ENCODE measurements around the gene DMC1. TPM values are rescaled to one million over a fixed set of nuclear protein-coding genes. Genes with fewer than 3 reads are reported as not detected.

The DMC1 gene
- total and polyA plus RNA-seq, 10 of the 15 experiments (the other 5 are each of a cell fraction or from before 2014, with no cell fraction given): 1.0 to 21.0 (median 4.5) TPM

DNA sequence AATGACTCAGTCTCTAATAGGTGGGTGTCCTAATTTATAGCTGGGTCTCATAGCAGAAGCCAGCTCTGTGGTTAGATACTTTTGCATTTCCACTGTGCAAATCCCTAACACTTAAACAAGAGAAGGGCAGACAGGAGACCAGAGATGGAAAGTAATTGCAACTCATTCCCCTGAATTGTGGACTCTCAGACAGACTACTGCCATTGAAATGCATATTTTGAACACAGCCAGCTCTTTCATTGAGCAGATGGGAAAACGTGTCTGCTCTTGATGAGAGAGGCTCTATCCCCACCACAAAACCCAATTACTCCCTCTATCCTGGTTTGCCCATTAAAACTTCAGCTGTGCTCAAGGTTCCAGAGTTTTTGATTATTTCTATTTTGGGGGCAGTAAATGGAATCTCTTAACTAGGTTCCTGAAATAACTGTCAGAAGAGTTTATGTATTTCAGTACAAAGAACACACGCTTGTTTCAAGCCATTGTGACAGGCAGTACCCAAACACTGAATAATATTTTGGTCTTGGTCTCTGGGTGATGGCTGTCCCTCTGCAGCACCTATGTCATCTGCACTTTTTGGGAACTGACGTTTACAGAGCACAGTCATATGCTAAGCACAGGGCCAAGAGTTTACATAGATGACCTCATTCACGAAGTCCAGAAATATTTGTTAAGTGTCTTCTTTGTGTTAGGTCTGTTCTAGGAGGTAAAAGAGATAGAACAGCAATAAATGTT lies 44.5 kb upstream of the DMC1 start:
- H3K4me2 ChIP-seq (ENCODE audit: control insufficient read depth, insufficient read depth): no peak overlapping the region
- no peaks in the 10 kb centered on the region for H4K20me1 ChIP-seq (ENCODE audit: control insufficient read depth, insufficient read depth)
- no peak overlapping the region for H2AFZ ChIP-seq (ENCODE audit: control insufficient read depth, low read depth, low read length)
- in situ Hi-C loops (cut with MboI): no loop called here
- ATAC-seq: peak; percentile 55
- ChIA-PET SMC1A (ENCODE audit: uncharacterized antibody, unreplicated experiment) (interaction anchor here (1.7 kb wide), 1 partner anchor 56 kb away, joined by 3 read pairs; no protein-coding TSS in a partner anchor), RAD21 (ENCODE audit: unreplicated experiment) (no interaction called here), POLR2A (no interaction called here), CTCF (no interaction called here)
- H3K36me3 ChIP-seq (ENCODE audit: control insufficient read depth in 2 of 2, insufficient read depth in 2 of 2, low read length in 1 of 2): no peaks in the 10 kb centered on the region
- H3K4me1 ChIP-seq (ENCODE audit: control insufficient read depth, insufficient read depth, low read length): no peaks in the 10 kb centered on the region
- FAIRE-seq: no peak
- no peaks in the 10 kb centered on the region for H3K27me3 ChIP-seq (replicated peaks in 1 of 2; ENCODE audit: control insufficient read depth in 2 of 2, insufficient read depth in 2 of 2, low read length in 1 of 2)
- WGBS (ENCODE audit: insufficient coverage, insufficient replicate concordance, low lambda C conversion rate, missing lambda C conversion rate): 7% methylated on average over 4 of the region's 4 CpGs
- no peak for DNase-seq (ENCODE audit: low read depth, low spot score)
- no TSS peak for BruUV-seq (replicated peaks)
- H3K79me2 ChIP-seq (ENCODE audit: control insufficient read depth, insufficient read depth, low read length): no peaks in the 10 kb centered on the region
- no peak overlapping the region for H3K4me3 ChIP-seq
- H3K9ac ChIP-seq (ENCODE audit: control insufficient read depth, insufficient read depth, low read length): no peak overlapping the region
- no peaks in the 10 kb centered on the region for H3K9me3 ChIP-seq (replicated peaks; ENCODE audit: control insufficient read depth, insufficient read depth, low read length)
- H3K27ac ChIP-seq (ENCODE audit: control insufficient read depth, insufficient read depth): no peak overlapping the region
- intact Hi-C loops (cut with micrococcal nuclease; ENCODE audit: unreplicated experiment): no loop called here
- TF ChIP-seq CREB1 (IDR thresholded peaks at IDR 0.05; ENCODE audit: low read depth) (peak; percentile 66), STAT1 (conservative IDR thresholded peaks at IDR 0.05) (no peak), PRDM15 (CRISPR knock-in tag; IDR thresholded peaks at IDR 0.05) (no peak), ESRRA (IDR thresholded peaks at IDR 0.05; ENCODE audit: low read length) (no peak), ZNF24 (IDR thresholded peaks at IDR 0.05) (no peak), ATF2 (IDR thresholded peaks at IDR 0.05; ENCODE audit: low read length) (0 out of 2 replicates have a peak, but pooled peaks have one; percentile 30), CUX1 (IDR thresholded peaks at IDR 0.05; ENCODE audit: insufficient replicate concordance, low read depth, low read length) (no peak), JUNB (IDR thresholded peaks at IDR 0.05) (peak; percentile 56), CREM (IDR thresholded peaks at IDR 0.05; ENCODE audit: low read depth) (peak; percentile 41; the same call in 1 of the 2 replicates)
- TF ChIP-seq, protein P1, sequence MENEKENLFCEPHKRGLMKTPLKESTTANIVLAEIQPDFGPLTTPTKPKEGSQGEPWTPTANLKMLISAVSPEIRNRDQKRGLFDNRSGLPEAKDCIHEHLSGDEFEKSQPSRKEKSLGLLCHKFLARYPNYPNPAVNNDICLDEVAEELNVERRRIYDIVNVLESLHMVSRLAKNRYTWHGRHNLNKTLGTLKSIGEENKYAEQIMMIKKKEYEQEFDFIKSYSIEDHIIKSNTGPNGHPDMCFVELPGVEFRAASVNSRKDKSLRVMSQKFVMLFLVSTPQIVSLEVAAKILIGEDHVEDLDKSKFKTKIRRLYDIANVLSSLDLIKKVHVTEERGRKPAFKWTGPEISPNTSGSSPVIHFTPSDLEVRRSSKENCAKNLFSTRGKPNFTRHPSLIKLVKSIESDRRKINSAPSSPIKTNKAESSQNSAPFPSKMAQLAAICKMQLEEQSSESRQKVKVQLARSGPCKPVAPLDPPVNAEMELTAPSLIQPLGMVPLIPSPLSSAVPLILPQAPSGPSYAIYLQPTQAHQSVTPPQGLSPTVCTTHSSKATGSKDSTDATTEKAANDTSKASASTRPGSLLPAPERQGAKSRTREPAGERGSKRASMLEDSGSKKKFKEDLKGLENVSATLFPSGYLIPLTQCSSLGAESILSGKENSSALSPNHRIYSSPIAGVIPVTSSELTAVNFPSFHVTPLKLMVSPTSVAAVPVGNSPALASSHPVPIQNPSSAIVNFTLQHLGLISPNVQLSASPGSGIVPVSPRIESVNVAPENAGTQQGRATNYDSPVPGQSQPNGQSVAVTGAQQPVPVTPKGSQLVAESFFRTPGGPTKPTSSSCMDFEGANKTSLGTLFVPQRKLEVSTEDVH (IDR thresholded peaks at IDR 0.05; ENCODE audit: low read depth, partially characterized antibody): no peak

Measured in GM12878 (cell line).